ENCODE measurements around the gene EEF2K. TPM values are rescaled to one million over a fixed set of nuclear protein-coding genes. Genes with fewer than 3 reads are reported as not detected.

The EEF2K gene
- total and polyA plus RNA-seq, 2 of the 13 experiments (the other 11 are each of a cell fraction or from before 2014, with no cell fraction given) = 22.0 to 23.8 TPM

DNA sequence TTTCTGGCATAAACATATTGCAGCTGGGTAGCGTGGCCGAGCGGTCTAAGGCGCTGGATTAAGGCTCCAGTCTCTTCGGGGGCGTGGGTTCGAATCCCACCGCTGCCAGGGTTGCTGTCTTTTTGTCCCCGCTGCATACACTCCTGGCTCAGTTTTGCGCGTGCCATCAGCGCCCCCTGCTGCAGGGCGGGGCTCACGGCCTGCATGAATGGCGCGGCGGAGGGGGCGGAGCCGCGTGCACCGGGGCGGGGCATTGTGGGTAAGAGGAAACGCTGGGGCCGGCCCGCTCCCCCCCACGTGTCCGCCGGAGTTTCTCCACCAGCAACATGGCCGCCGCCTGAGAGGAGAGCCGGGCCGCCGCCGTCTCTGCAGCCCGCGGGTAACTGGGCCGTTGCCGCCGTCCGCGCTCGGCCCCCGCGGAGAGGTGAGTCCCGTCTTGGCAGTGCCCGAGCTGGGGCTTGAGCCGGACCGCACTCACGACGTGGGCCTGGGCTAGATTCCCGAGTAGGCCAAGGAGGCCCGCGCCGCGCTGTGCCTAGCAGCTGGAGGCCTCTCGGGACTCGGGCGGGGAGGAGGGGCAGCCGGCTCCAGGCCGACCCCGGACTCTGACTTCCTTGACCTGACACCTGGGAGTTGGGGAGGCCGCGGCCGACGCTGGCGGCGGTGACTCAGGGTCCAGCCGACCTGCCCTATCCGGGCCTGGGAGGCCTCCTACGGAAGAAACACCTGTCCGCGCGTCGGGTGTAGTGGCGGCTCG is 91.2 kb downstream of the EEF2K start, which contains the start of gene POLR3E (continued):
- TF ChIP-seq, protein P1, sequence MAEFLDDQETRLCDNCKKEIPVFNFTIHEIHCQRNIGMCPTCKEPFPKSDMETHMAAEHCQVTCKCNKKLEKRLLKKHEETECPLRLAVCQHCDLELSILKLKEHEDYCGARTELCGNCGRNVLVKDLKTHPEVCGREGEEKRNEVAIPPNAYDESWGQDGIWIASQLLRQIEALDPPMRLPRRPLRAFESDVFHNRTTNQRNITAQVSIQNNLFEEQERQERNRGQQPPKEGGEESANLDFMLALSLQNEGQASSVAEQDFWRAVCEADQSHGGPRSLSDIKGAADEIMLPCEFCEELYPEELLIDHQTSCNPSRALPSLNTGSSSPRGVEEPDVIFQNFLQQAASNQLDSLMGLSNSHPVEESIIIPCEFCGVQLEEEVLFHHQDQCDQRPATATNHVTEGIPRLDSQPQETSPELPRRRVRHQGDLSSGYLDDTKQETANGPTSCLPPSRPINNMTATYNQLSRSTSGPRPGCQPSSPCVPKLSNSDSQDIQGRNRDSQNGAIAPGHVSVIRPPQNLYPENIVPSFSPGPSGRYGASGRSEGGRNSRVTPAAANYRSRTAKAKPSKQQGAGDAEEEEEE (CRISPR knock-in tag; IDR thresholded peaks at IDR 0.05; ENCODE audit: borderline replicate concordance) = peak; percentile 75; the same call in 1 of the 2 replicates
- TF ChIP-seq HCFC1 (IDR thresholded peaks at IDR 0.05; ENCODE audit: low read depth, low read length) = peak; percentile 65
- TF ChIP-seq MYNN (CRISPR knock-in tag; IDR thresholded peaks at IDR 0.05; ENCODE audit: low read depth) = peak; percentile 91
- peak; percentile 95 for TF ChIP-seq GATAD1 (CRISPR knock-in tag; IDR thresholded peaks at IDR 0.05)
- TF ChIP-seq MEIS2 (CRISPR knock-in tag; IDR thresholded peaks at IDR 0.05) = peak; percentile 79
- TF ChIP-seq SOX5 (CRISPR knock-in tag; IDR thresholded peaks at IDR 0.05; ENCODE audit: borderline replicate concordance) = peak; percentile 89
- peak; percentile 98 for TF ChIP-seq KDM2A (CRISPR knock-in tag; IDR thresholded peaks at IDR 0.05; ENCODE audit: borderline replicate concordance, low read depth)
- TF ChIP-seq BHLHE40 (IDR thresholded peaks at IDR 0.05; ENCODE audit: low read length) = peak; percentile 88
- TF ChIP-seq ZNF605 (CRISPR knock-in tag; IDR thresholded peaks at IDR 0.05) = peak; percentile 98
- peak; percentile 87 for TF ChIP-seq TBL1XR1 (IDR thresholded peaks at IDR 0.05; ENCODE audit: borderline replicate concordance, low read length, partially characterized antibody)
- 0 out of 2 replicates have a peak, but pooled peaks have one; percentile 10 for TF ChIP-seq KAT2B (IDR thresholded peaks at IDR 0.05; ENCODE audit: borderline replicate concordance, low read depth, low read length)
- TF ChIP-seq ZNF558 (CRISPR knock-in tag; IDR thresholded peaks at IDR 0.05; ENCODE audit: borderline replicate concordance) = peak; percentile 94
- peak; percentile 95 for TF ChIP-seq ZNF782 (CRISPR knock-in tag; IDR thresholded peaks at IDR 0.05; ENCODE audit: borderline replicate concordance)
- TF ChIP-seq NR2F1 (CRISPR knock-in tag; IDR thresholded peaks at IDR 0.05) = peak; percentile 29 to 81; a peak in 3 of 4 replicates
- TF ChIP-seq ZNF589 (CRISPR knock-in tag; conservative IDR thresholded peaks at IDR 0.05) = peak; percentile 90
- peak; percentile 96; the same call in 1 of the 2 replicates for TF ChIP-seq MIXL1 (CRISPR knock-in tag; IDR thresholded peaks at IDR 0.05)
- peak; percentile 97 for TF ChIP-seq IKZF4 (CRISPR knock-in tag; IDR thresholded peaks at IDR 0.05; ENCODE audit: borderline replicate concordance, low read depth, not compliant biosample characterization)
- no peak for TF ChIP-seq ISX (CRISPR knock-in tag; conservative IDR thresholded peaks at IDR 0.05)
- TF ChIP-seq, protein P2, sequence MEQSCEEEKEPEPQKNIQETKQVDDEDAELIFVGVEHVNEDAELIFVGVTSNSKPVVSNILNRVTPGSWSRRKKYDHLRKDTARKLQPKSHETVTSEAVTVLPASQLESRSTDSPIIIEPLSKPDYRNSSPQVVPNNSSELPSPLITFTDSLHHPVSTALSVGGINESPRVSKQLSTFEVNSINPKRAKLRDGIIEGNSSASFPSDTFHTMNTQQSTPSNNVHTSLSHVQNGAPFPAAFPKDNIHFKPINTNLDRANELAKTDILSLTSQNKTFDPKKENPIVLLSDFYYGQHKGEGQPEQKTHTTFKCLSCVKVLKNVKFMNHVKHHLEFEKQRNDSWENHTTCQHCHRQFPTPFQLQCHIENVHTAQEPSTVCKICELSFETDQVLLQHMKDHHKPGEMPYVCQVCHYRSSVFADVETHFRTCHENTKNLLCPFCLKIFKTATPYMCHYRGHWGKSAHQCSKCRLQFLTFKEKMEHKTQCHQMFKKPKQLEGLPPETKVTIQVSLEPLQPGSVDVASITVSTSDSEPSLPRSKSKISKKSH (CRISPR knock-in tag; IDR thresholded peaks at IDR 0.05; ENCODE audit: borderline replicate concordance) = peak; percentile 98
- TF ChIP-seq BCL6 (CRISPR knock-in tag; IDR thresholded peaks at IDR 0.05) = peak; percentile 63
- no peak for TF ChIP-seq PHB2 (IDR thresholded peaks at IDR 0.05; ENCODE audit: partially characterized antibody)
- peak; percentile 65; the same call in 1 of the 2 replicates for TF ChIP-seq SOX13 (IDR thresholded peaks at IDR 0.05)
- peak; percentile 80 to 95 for TF ChIP-seq SOX13 (CRISPR knock-in tag; conservative IDR thresholded peaks at IDR 0.05 in 1 of 2, IDR thresholded peaks at IDR 0.05 in 1 of 2)
- TF ChIP-seq NFE2L1 (CRISPR knock-in tag; IDR thresholded peaks at IDR 0.05; ENCODE audit: borderline replicate concordance) = peak; percentile 75; the same call in 1 of the 2 replicates

Measured in HepG2 (cell line).